GM12872 (cell line): ENCODE data around the gene IL21R.

ENCODE experiments used
- TF ChIP-seq, protein P1 (sequence below): IDR thresholded peaks from 3 replicates; pipeline ENCODE4 v1.5.1; 2011; ENCODE audit warnings: low read depth, mild to moderate bottlenecking, low read length, moderate library complexity; ENCODE audit not compliant: insufficient read depth

The IL21R gene

DNA sequence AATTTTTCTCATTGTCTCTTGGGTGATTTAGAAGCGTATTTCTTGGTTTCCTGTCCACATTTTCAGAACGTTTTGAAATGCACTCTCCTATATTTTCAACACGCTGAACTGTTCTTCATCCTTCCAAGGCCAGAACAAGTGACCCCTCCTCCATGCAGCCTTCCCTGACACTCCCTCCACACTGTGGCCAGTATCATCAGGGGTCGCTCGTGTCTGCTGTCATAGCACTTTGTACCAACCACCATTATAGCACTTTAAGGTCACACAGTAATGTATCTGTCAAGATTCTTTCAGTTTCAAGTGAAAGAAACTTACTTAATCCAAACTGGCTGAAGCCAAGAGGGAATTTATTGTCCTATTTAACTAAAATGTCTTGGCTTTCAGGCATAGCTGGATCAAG lies 17.5 kb upstream of the IL21R start:
- TF ChIP-seq, protein P1, sequence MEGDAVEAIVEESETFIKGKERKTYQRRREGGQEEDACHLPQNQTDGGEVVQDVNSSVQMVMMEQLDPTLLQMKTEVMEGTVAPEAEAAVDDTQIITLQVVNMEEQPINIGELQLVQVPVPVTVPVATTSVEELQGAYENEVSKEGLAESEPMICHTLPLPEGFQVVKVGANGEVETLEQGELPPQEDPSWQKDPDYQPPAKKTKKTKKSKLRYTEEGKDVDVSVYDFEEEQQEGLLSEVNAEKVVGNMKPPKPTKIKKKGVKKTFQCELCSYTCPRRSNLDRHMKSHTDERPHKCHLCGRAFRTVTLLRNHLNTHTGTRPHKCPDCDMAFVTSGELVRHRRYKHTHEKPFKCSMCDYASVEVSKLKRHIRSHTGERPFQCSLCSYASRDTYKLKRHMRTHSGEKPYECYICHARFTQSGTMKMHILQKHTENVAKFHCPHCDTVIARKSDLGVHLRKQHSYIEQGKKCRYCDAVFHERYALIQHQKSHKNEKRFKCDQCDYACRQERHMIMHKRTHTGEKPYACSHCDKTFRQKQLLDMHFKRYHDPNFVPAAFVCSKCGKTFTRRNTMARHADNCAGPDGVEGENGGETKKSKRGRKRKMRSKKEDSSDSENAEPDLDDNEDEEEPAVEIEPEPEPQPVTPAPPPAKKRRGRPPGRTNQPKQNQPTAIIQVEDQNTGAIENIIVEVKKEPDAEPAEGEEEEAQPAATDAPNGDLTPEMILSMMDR, result no peak

DNA sequence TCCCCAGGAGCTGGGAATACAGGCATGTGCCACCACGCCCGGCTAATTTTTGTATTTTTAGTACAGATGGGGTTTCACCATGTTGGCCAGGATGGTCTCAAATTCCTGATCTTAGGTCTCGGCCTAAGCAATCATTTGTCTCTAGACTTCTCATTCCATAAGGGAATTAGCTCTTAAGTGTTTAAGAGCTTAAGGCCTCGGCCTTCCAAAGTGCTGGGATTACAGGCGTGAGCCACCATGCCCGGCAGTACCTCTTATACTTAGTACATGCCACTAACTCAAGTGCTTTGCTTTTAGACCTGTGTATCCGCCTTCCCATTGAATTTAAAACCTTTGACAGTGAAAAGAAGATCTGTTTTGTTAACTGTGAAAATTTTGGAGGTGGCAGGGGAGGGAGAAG lies 16.6 kb upstream of the IL21R start:
- TF ChIP-seq, protein P1, result no peak

DNA sequence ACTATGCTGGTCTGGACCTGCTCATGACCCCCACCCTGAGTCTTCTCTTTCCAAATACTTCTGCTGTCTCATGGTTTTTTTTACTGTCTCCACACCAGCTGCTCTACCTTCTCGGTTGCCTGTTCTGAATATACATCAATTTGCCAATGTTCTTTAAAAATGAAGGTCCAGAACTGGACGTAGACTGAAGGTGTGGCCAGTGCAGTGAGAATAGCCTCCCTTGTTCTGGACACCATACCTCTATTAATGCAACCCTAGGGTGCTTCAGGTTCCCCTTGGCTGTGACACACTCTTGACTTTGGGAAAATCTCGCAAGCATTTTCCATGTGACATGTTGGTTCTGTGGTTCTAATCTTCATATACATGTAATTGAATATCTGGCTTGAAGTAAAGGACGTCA lies 15.3 kb upstream of the IL21R start:
- TF ChIP-seq, protein P1, result no peak

DNA sequence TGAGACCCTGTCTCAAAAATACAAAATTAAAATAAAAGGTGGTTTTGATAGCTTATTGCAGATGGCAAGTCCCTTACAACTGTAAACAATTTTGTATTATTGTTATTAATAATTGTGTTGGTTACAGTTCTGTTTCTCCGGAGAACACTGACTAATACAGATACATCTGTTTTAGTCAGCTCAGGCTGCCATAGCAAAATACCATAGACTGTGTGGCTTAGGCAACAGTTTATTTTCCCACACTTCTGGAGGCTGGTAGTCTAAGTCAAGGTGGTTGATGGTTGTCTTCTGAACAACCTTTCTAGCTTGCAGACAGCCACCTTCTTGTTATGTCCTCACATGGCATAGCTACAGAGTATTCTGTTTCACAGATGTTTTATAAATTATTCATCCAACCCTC lies 14.2 kb upstream of the IL21R start:
- TF ChIP-seq, protein P1, result no peak

DNA sequence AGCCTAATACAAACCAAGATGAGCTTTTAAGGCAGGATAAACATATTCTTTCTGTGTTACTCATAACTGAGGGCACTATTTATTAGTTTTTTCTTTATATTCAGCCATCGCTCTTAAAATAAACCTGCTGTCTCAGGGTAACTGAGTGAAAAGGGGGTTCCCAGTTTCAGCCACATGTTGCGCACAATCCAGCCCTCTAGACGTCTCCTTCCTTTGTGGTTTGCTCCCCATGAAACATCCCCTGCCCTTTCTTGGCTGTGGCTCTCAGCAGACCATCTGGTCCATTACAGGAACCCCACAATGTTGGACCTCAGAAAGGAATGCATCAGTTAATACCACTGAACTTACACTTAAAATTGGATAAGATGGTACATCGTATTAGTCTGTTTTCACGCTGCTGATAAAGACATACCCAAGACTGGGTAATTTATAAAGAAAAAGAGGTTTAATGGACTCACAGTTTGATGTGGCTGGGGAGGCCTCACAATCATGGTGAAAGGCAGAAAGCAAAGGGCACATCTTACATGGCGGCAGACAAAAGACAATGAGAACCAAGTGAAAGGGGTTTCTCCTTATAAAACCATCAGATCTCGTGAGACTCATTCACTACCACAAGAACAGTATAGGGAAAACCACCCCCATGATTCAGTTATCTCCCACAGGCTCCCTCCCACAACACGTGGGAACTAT lies 12.6 kb upstream of the IL21R start:
- TF ChIP-seq, protein P1, result no peak

DNA sequence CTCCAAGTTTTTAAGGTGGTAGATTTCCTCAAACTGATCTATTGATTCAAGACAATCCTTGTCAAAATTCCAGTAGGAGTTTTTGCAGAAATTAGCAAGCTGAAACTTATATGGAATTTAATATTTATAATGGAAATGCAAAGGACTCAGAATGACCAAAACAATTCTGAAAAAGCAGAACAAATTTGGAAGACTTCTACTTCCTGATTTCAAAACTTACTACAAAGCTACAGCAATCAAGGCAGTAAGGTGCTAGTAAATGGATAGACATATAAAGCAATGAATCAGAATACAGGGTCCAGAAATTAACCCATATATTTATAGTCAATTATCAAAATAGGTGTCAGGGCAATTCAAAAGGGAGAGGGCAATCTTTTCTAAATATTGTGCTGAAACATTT lies 11.8 kb upstream of the IL21R start:
- TF ChIP-seq, protein P1, result no peak

DNA sequence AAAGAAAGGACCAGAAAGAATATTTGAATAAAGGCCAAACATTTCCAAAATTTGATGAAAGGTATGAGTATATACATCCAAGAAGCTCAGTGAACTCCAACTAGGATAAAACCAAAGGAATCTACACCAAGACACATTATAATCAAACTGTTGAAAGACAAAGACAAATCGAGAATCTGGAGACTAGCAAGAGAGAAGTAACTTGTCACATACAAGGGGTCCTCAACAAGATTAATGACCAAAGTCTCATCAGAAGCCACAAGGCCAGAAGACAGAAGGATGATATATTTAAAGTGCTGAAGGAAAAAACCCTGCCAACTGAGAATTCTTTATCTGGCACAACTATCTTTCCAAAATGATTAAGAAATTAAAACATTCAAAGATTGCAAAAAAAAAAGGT lies 9.3 kb upstream of the IL21R start:
- TF ChIP-seq, protein P1, result no peak
